ENCODE data around the gene KLF3.
"Not testable (repeated sequence)": the region's sequence is repeated elsewhere in the genome, so short reads cannot be mapped to it uniquely, and the experiment has no call there.

Gene KLF3

DNA sequence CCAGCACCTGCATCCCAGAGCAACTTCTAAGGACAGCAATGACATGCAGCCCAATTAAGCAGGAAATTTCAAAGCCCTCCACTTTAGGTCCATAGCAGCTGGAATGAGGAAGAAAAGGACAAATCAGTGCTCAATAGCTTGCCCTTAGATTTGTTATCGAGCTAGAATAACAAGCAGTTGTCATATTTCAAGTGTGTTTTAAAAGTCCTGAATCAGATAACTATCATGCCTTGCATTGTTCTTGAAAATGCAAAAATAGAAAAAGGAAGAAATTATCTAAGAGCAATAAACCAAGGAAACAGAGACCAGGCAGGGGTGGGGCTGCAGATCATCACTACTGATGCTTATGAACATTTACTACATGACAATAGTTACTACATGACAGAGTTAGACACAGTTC lies 43.9 kb upstream of the KLF3 start:
- Histone ChIP-seq H3K4ac (ENCODE audit: low read depth, low read length) (no peak overlapping the region), H3K79me2 (ENCODE audit: control insufficient read depth, insufficient read depth, low read length) (no peaks in the 10 kb centered on the region), H4K8ac (ENCODE audit: low read depth, low read length) (no peak overlapping the region), H2AK5ac (ENCODE audit: low read length) (no peak overlapping the region), H2BK5ac (ENCODE audit: low read length) (no peak overlapping the region), H3K4me3 (ENCODE audit: low read length) (no peak overlapping the region), H2BK15ac (replicated peaks; ENCODE audit: low read depth) (no peak overlapping the region), H3K79me1 (ENCODE audit: low read length) (no peaks in the 10 kb centered on the region), H3K27me3 (ENCODE audit: insufficient read depth, low read length, poor library complexity) (no peaks in the 10 kb centered on the region), H3K56ac (ENCODE audit: low read length) (no peak overlapping the region), H3K18ac (ENCODE audit: low read length) (no peak overlapping the region), H3K9ac (ENCODE audit: low read length) (no peak overlapping the region), H3K23ac (ENCODE audit: low read length) (no peak overlapping the region), H3K36me3 (ENCODE audit: control insufficient read depth, insufficient read depth, low read length) (no peaks in the 10 kb centered on the region), H2BK120ac (ENCODE audit: low read depth, low read length) (no peak overlapping the region), H3K27ac (ENCODE audit: low read depth, low read length) (no peak overlapping the region), H4K5ac (ENCODE audit: low read length) (no peak overlapping the region), H3K4me1 (ENCODE audit: control insufficient read depth, low read depth, low read length) (no peaks in the 10 kb centered on the region), H3K4me2 (ENCODE audit: low read length) (no peak overlapping the region)
- WGBS (ENCODE audit: extremely low coverage, insufficient coverage, low lambda C conversion rate) = no CpG with 5 or more reads among the region's 1 CpG
- DNase-seq = no peak

DNA sequence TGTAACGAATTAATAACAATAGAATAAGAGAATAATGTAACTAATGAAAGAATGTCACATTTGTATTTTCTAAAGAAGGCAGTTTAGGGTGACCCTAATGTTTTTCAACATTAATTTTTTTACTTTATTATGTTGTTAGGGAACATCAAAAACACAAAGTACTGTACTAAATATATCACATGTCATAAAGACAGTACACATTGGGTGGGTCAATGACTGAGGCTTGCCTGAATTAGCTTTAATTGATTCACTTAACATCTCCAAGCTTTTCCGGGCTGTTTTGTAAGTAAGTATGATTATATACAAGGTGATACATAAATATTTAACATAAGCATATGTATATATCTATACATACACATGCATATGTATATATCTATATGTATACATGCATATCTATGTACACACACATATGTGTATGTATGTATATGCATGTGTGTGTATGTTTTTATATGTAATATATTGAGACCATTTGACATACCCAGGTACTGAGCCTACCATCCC lies 43.4 kb upstream of the KLF3 start:
- H3K36me3 ChIP-seq (ENCODE audit: control insufficient read depth, insufficient read depth, low read length) = no peaks in the 10 kb centered on the region
- H3K27me3 ChIP-seq (ENCODE audit: insufficient read depth, low read length, poor library complexity) = no peaks in the 10 kb centered on the region
- no peak overlapping the region for H2AK5ac ChIP-seq (ENCODE audit: low read length)
- H4K8ac ChIP-seq (ENCODE audit: low read depth, low read length) = no peak overlapping the region
- no peaks in the 10 kb centered on the region for H3K79me1 ChIP-seq (ENCODE audit: low read length)
- no peak overlapping the region for H3K4me3 ChIP-seq (ENCODE audit: low read length)
- H3K27ac ChIP-seq (ENCODE audit: low read depth, low read length) = no peak overlapping the region
- H3K56ac ChIP-seq (ENCODE audit: low read length) = no peak overlapping the region
- no peak overlapping the region for H2BK120ac ChIP-seq (ENCODE audit: low read depth, low read length)
- H3K4me1 ChIP-seq (ENCODE audit: control insufficient read depth, low read depth, low read length) = no peaks in the 10 kb centered on the region
- H2BK15ac ChIP-seq (replicated peaks; ENCODE audit: low read depth) = no peak overlapping the region
- H2BK5ac ChIP-seq (ENCODE audit: low read length) = no peak overlapping the region
- no peak overlapping the region for H4K5ac ChIP-seq (ENCODE audit: low read length)
- H3K4me2 ChIP-seq (ENCODE audit: low read length) = no peak overlapping the region
- no peak for DNase-seq
- WGBS (ENCODE audit: extremely low coverage, insufficient coverage, low lambda C conversion rate) = no CpG with 5 or more reads among the region's 2 CpGs
- H3K9ac ChIP-seq (ENCODE audit: low read length) = no peak overlapping the region
- H3K23ac ChIP-seq (ENCODE audit: low read length) = no peak overlapping the region
- no peak overlapping the region for H3K4ac ChIP-seq (ENCODE audit: low read depth, low read length)
- H3K79me2 ChIP-seq (ENCODE audit: control insufficient read depth, insufficient read depth, low read length) = no peaks in the 10 kb centered on the region
- H3K18ac ChIP-seq (ENCODE audit: low read length) = no peak overlapping the region

DNA sequence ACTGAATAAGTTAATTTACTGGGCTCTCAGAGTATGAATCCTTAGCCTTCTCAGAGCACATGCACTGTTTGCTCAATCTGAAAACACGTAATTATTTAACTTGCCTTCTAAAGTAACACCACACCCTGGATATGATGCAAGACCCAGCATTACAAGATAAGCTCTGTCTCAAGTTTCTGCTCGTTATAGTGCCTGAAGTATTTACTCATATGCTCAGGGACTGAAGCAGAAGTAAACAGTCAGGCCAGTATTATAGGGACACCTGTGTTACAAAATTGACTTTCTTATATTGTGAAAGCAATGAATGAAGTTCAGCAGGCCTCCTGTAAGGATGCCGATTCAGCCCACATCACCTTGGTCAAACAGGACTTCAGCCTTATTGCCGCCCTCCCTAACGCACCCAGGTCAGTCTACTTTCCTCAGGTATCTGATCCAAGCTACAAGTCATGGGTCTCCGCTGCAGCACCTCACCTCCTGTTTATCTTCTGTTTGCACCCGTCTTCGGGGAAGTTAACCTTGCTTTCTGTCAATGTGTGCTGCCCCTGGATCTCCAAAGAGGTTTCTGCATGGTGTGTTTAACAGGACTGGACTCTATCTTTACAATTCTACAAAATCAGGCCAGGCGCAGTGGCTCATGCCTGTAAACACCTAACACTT lies 42.8 kb upstream of the KLF3 start:
- H3K23ac ChIP-seq (ENCODE audit: low read length) = no peak overlapping the region
- no peak overlapping the region for H2BK120ac ChIP-seq (ENCODE audit: low read depth, low read length)
- no peak overlapping the region for H3K9ac ChIP-seq (ENCODE audit: low read length)
- H3K27ac ChIP-seq (ENCODE audit: low read depth, low read length) = no peak overlapping the region
- H3K4me1 ChIP-seq (ENCODE audit: control insufficient read depth, low read depth, low read length) = no peaks in the 10 kb centered on the region
- no peak overlapping the region for H3K4ac ChIP-seq (ENCODE audit: low read depth, low read length)
- H3K36me3 ChIP-seq (ENCODE audit: control insufficient read depth, insufficient read depth, low read length) = no peaks in the 10 kb centered on the region
- no peak overlapping the region for H4K8ac ChIP-seq (ENCODE audit: low read depth, low read length)
- no peak overlapping the region for H2AK5ac ChIP-seq (ENCODE audit: low read length)
- H3K18ac ChIP-seq (ENCODE audit: low read length) = no peak overlapping the region
- no peak overlapping the region for H2BK5ac ChIP-seq (ENCODE audit: low read length)
- H3K56ac ChIP-seq (ENCODE audit: low read length) = no peak overlapping the region
- no peak overlapping the region for H4K5ac ChIP-seq (ENCODE audit: low read length)
- H3K4me3 ChIP-seq (ENCODE audit: low read length) = no peak overlapping the region
- no peak for DNase-seq
- H2BK15ac ChIP-seq (replicated peaks; ENCODE audit: low read depth) = no peak overlapping the region
- no peaks in the 10 kb centered on the region for H3K79me1 ChIP-seq (ENCODE audit: low read length)
- no peaks in the 10 kb centered on the region for H3K27me3 ChIP-seq (ENCODE audit: insufficient read depth, low read length, poor library complexity)
- H3K79me2 ChIP-seq (ENCODE audit: control insufficient read depth, insufficient read depth, low read length) = no peaks in the 10 kb centered on the region
- no peak overlapping the region for H3K4me2 ChIP-seq (ENCODE audit: low read length)
- no CpG with 5 or more reads among the region's 9 CpGs for WGBS (ENCODE audit: extremely low coverage, insufficient coverage, low lambda C conversion rate)

DNA sequence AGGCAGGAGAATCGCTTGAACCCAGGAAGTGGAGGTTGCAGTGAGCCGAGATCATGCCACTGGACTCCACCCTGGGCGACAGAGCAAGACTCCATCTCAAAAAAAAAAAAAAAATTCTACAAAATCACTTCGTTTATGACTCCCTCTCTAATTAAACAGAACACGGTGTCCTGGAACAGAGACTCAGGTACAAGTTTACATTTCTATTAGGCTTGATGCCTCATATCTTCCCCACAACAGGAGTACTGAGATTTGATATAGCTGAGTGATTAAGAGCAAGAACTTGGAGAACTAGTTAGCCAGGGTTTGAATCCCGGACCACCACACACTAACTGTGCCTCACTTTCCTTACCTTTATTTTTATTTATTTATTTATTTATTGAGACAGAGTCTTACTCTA lies 42.2 kb upstream of the KLF3 start:
- no peak for DNase-seq
- Histone ChIP-seq H3K4me1 (ENCODE audit: control insufficient read depth, low read depth, low read length) (no peaks in the 10 kb centered on the region), H2AK5ac (ENCODE audit: low read length) (no peak overlapping the region), H3K4me2 (ENCODE audit: low read length) (no peak overlapping the region), H2BK15ac (replicated peaks; ENCODE audit: low read depth) (no peak overlapping the region), H2BK120ac (ENCODE audit: low read depth, low read length) (no peak overlapping the region), H2BK5ac (ENCODE audit: low read length) (no peak overlapping the region), H3K56ac (ENCODE audit: low read length) (no peak overlapping the region), H3K18ac (ENCODE audit: low read length) (no peak overlapping the region), H3K79me2 (ENCODE audit: control insufficient read depth, insufficient read depth, low read length) (no peaks in the 10 kb centered on the region), H3K4ac (ENCODE audit: low read depth, low read length) (no peak overlapping the region), H4K5ac (ENCODE audit: low read length) (no peak overlapping the region), H4K8ac (ENCODE audit: low read depth, low read length) (no peak overlapping the region), H3K36me3 (ENCODE audit: control insufficient read depth, insufficient read depth, low read length) (no peaks in the 10 kb centered on the region), H3K4me3 (ENCODE audit: low read length) (no peak overlapping the region), H3K27ac (ENCODE audit: low read depth, low read length) (no peak overlapping the region), H3K27me3 (ENCODE audit: insufficient read depth, low read length, poor library complexity) (no peaks in the 10 kb centered on the region), H3K79me1 (ENCODE audit: low read length) (no peaks in the 10 kb centered on the region), H3K23ac (ENCODE audit: low read length) (no peak overlapping the region), H3K9ac (ENCODE audit: low read length) (no peak overlapping the region)
- WGBS (ENCODE audit: extremely low coverage, insufficient coverage, low lambda C conversion rate) = no CpG with 5 or more reads among the region's 6 CpGs

DNA sequence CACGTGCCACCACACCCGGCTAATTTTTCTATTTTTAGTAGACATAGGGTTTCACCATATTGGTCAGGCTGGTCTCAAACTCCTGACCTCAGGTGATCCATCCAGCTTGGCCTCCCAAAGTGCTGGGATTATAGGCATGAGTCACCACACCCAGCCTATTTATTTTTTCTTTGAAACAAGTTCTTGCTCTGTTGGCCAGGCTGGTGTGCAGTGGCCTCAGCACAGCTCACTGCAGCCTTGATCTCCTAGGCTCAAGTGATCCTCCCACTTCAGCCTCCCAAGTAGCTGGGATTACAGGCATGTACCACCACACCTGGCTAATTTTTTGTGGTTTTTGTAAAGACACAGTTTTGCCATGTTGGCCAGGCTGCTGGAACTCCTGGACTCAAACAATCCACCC lies 41.7 kb upstream of the KLF3 start:
- H3K4me3 ChIP-seq (ENCODE audit: low read length); H3K4me1 ChIP-seq (ENCODE audit: control insufficient read depth, low read depth, low read length); H4K5ac ChIP-seq (ENCODE audit: low read length); H3K56ac ChIP-seq (ENCODE audit: low read length); DNase-seq; H2AK5ac ChIP-seq (ENCODE audit: low read length); H4K8ac ChIP-seq (ENCODE audit: low read depth, low read length); H3K18ac ChIP-seq (ENCODE audit: low read length); H3K4ac ChIP-seq (ENCODE audit: low read depth, low read length); H3K79me2 ChIP-seq (ENCODE audit: control insufficient read depth, insufficient read depth, low read length); H3K4me2 ChIP-seq (ENCODE audit: low read length); H3K27me3 ChIP-seq (ENCODE audit: insufficient read depth, low read length, poor library complexity); H3K9ac ChIP-seq (ENCODE audit: low read length); H3K23ac ChIP-seq (ENCODE audit: low read length); H2BK5ac ChIP-seq (ENCODE audit: low read length); H3K79me1 ChIP-seq (ENCODE audit: low read length); H3K36me3 ChIP-seq (ENCODE audit: control insufficient read depth, insufficient read depth, low read length); H2BK120ac ChIP-seq (ENCODE audit: low read depth, low read length); H3K27ac ChIP-seq (ENCODE audit: low read depth, low read length); H2BK15ac ChIP-seq (replicated peaks; ENCODE audit: low read depth): not testable (repeated sequence)
- WGBS (ENCODE audit: extremely low coverage, insufficient coverage, low lambda C conversion rate) = no CpG with 5 or more reads among the region's 2 CpGs

DNA sequence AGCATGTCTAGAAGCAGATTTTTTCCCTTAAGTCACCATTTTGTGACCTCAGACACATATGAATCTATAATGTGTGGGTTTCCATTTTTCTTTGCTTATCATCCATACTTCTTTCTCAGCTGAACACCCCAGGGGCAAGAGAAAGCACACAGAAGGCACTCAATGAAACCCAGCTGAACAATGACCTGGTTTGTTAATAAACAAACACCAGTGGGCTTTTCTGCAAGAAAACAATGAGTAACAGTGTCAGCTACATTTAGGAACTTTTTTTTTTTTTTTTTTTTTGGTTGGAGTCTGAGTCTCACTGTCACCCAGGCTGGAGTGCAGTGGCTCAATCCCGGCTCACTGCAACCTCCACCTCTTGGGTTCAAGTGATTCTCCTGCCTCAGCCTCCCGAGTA lies 40.7 kb upstream of the KLF3 start:
- Histone ChIP-seq H3K27me3 (ENCODE audit: insufficient read depth, low read length, poor library complexity) (no peaks in the 10 kb centered on the region), H3K23ac (ENCODE audit: low read length) (no peak overlapping the region), H3K4me3 (ENCODE audit: low read length) (no peak overlapping the region), H3K79me1 (ENCODE audit: low read length) (no peaks in the 10 kb centered on the region), H3K36me3 (ENCODE audit: control insufficient read depth, insufficient read depth, low read length) (no peaks in the 10 kb centered on the region), H2BK120ac (ENCODE audit: low read depth, low read length) (no peak overlapping the region), H2BK15ac (replicated peaks; ENCODE audit: low read depth) (no peak overlapping the region), H3K79me2 (ENCODE audit: control insufficient read depth, insufficient read depth, low read length) (no peaks in the 10 kb centered on the region), H3K56ac (ENCODE audit: low read length) (no peak overlapping the region), H2AK5ac (ENCODE audit: low read length) (no peak overlapping the region), H4K8ac (ENCODE audit: low read depth, low read length) (no peak overlapping the region), H3K4ac (ENCODE audit: low read depth, low read length) (no peak overlapping the region), H3K18ac (ENCODE audit: low read length) (no peak overlapping the region), H3K27ac (ENCODE audit: low read depth, low read length) (no peak overlapping the region), H4K5ac (ENCODE audit: low read length) (no peak overlapping the region), H3K4me1 (ENCODE audit: control insufficient read depth, low read depth, low read length) (no peaks in the 10 kb centered on the region), H3K9ac (ENCODE audit: low read length) (no peak overlapping the region), H2BK5ac (ENCODE audit: low read length) (no peak overlapping the region), H3K4me2 (ENCODE audit: low read length) (no peak overlapping the region)
- DNase-seq = no peak
- WGBS (ENCODE audit: extremely low coverage, insufficient coverage, low lambda C conversion rate) = no CpG with 5 or more reads among the region's 2 CpGs

All from mesendoderm (in vitro differentiated cells).